DOHH2 (cell line): Measurements from ENCODE around the gene LAMC3.

Experiments
- CTCF ChIP-seq: fragments of 200-600 bp; sonication (generic); IDR thresholded peaks from one replicate; pipeline ENCODE4 v1.5.1; 2014; ENCODE audit warnings: antibody characterized with exemption, mild to moderate bottlenecking, low read depth, low read length; ENCODE audit not compliant: poor library complexity, severe bottlenecking
- EZH2phosphoT487 ChIP-seq: fragments of 200-600 bp; sonication (generic); IDR thresholded peaks from 2 replicates; pipeline ENCODE4 v1.6.1; 2017; ENCODE audit warnings: borderline replicate concordance, mild to moderate bottlenecking, antibody characterized with exemption, low read length, moderate library complexity, mixed read lengths

DNA sequence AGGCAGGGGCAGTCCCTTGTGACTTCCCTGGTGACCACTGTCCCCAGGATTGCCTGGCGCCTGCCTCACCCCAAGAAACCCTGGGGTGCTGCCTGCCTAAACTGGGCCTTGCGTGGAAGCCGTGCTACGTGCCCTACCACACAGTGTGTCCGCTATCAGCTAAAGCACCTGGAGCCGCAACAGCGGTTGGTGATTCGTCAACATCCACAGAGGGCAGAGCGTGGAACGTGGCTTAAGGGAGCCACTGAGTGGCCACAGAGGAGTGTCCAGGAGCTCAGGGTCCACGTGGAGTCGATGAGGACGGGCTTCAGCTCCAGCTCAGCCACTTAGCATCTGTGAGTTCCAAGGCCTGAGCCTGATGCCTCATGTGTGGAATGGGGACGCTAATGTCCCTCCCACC is 25.3 kb downstream of the LAMC3 start:
- TF ChIP-seq CTCF (no peak), EZH2phosphoT487 (no peak)
